ENCODE measurements around the gene ZMYND10. TPM values are rescaled to one million over a fixed set of nuclear protein-coding genes. Genes with fewer than 3 reads are reported as not detected.

ZMYND10 gene
- total RNA-seq, 1 experiment from 2014 or later = 0.17 TPM

Other genes with a start within 250 kb of the ZMYND10 start
- gene SEMA3F, start 190.4 kb downstream of the ZMYND10 start, total RNA-seq (2014; rRNA removed; shearing (Covaris generic)) = 0.51 and 1.4 TPM in 2 replicates
- gene GNAT1, start 154.1 kb downstream of the ZMYND10 start, total RNA-seq (2014; rRNA removed; shearing (Covaris generic)) = not detected in 2 replicates
- gene SLC38A3, start 140.5 kb downstream of the ZMYND10 start, total RNA-seq (2014; rRNA removed; shearing (Covaris generic)) = not detected in 2 replicates
- 139 and 163 TPM in 2 replicates for gene GNAI2, start 109.5 kb downstream of the ZMYND10 start, total RNA-seq (2014; rRNA removed; shearing (Covaris generic))
- gene SEMA3B, start 76.6 kb downstream of the ZMYND10 start, total RNA-seq (2014; rRNA removed; shearing (Covaris generic)) = 2.6 and 5.0 TPM in 2 replicates
- 1.1 TPM in 1 of 2 replicates, not detected in the other for gene LSMEM2, start 66.6 kb downstream of the ZMYND10 start, total RNA-seq (2014; rRNA removed; shearing (Covaris generic))
- 83.4 and 96.4 TPM in 2 replicates for gene IFRD2, start 53.3 kb downstream of the ZMYND10 start, total RNA-seq (2014; rRNA removed; shearing (Covaris generic))
- 2.6 and 3.7 TPM in 2 replicates for gene HYAL3, start 46.3 kb downstream of the ZMYND10 start, total RNA-seq (2014; rRNA removed; shearing (Covaris generic))
- gene NAA80, start 46.3 kb downstream of the ZMYND10 start, total RNA-seq (2014; rRNA removed; shearing (Covaris generic)) = 0.95 and 1.9 TPM in 2 replicates
- 0.06 TPM in 1 of 2 replicates, not detected in the other for gene HYAL1, start 42.2 kb downstream of the ZMYND10 start, total RNA-seq (2014; rRNA removed; shearing (Covaris generic))
- gene HYAL2, start 23.0 kb downstream of the ZMYND10 start, total RNA-seq (2014; rRNA removed; shearing (Covaris generic)) = 23.5 and 31.0 TPM in 2 replicates
- 44.3 and 51.3 TPM in 2 replicates for gene TUSC2, start 17.5 kb downstream of the ZMYND10 start, total RNA-seq (2014; rRNA removed; shearing (Covaris generic))
- 12.7 and 21.2 TPM in 2 replicates for gene RASSF1, start 4.9 kb downstream of the ZMYND10 start, total RNA-seq (2014; rRNA removed; shearing (Covaris generic))
- gene NPRL2, start 5.0 kb upstream of the ZMYND10 start, total RNA-seq (2014; rRNA removed; shearing (Covaris generic)) = 14.7 and 20.6 TPM in 2 replicates
- gene CYB561D2, start 5.1 kb upstream of the ZMYND10 start, total RNA-seq (2014; rRNA removed; shearing (Covaris generic)) = 25.3 and 28.3 TPM in 2 replicates
- 26.6 and 33.9 TPM in 2 replicates for gene TMEM115, start 13.8 kb upstream of the ZMYND10 start, total RNA-seq (2014; rRNA removed; shearing (Covaris generic))
- gene CACNA2D2, start 157.9 kb upstream of the ZMYND10 start, total RNA-seq (2014; rRNA removed; shearing (Covaris generic)) = 0.03 TPM in 1 of 2 replicates, not detected in the other
- gene C3orf18, start 222.0 kb upstream of the ZMYND10 start, total RNA-seq (2014; rRNA removed; shearing (Covaris generic)) = 2.4 and 2.6 TPM in 2 replicates
- gene HEMK1, start 223.8 kb upstream of the ZMYND10 start, total RNA-seq (2014; rRNA removed; shearing (Covaris generic)) = 9.1 and 9.7 TPM in 2 replicates

Data from Daoy (cell line).